ENCODE data around the gene CHRND.

Gene CHRND

DNA sequence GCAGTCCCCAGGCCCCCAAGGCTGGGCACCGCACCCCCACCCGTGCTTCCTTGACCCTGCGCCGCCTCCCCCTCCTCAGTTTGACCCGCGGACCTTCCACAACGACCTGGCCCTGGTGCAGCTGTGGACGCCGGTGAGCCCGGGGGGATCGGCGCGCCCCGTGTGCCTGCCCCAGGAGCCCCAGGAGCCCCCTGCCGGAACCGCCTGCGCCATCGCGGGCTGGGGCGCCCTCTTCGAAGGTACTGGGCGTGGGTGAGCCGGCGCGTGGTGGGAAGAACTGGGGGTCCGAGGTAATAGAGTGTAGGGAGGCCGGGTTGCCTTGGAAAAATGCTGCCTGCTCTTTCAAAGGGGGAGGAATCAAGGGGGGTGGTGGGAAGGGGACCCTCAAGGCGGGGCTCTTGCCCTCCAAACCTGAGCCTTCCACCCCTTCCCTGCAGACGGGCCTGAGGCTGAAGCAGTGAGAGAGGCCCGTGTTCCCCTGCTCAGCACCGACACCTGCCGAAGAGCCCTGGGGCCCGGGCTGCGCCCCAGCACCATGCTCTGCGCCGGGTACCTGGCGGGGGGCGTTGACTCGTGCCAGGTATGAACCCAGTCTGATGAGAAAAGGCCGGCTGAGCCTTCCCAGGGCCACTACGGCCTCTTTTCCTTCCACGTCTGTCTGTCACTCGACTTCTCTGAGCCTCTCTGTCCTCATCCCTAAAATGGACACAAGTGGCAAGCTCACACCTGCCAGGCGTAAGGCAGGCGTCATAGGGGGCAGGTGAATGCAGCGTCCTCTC, 3.1 kb upstream of the CHRND start:
- Histone ChIP-seq H3K79me2 (no peaks in the 10 kb centered on the region), H2AFZ (no peak overlapping the region), H3K27me3 (ENCODE audit: control insufficient read depth, insufficient read depth, low read length) (peaks cover 3% of the 10 kb centered on the region), H3K27ac (no peak overlapping the region), H3K4me3 (ENCODE audit: low read depth, low read length) (no peak overlapping the region), H3K9ac (no peak overlapping the region), H3K4me1 (no peaks in the 10 kb centered on the region), H3K4me2 (ENCODE audit: low read length) (no peak overlapping the region), H3K9me3 (ENCODE audit: control insufficient read depth, low read length) (no peaks in the 10 kb centered on the region), H3K36me3 (ENCODE audit: control insufficient read depth, insufficient read depth, low read length) (no peaks in the 10 kb centered on the region)
- no peak for TF ChIP-seq CTCF (IDR thresholded peaks at IDR 0.05)

DNA sequence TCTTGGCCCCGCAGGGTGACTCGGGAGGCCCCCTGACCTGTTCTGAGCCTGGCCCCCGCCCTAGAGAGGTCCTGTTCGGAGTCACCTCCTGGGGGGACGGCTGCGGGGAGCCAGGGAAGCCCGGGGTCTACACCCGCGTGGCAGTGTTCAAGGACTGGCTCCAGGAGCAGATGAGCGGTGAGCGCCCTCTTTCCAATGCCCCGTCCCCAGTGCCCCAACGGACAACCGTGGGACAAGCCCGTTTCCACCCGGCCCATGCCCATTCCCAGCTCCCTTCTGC, 2.6 kb upstream of the CHRND start:
- no peak for TF ChIP-seq CTCF (IDR thresholded peaks at IDR 0.05)
- Histone ChIP-seq H3K4me2 (ENCODE audit: low read length) (no peak overlapping the region), H3K27me3 (ENCODE audit: control insufficient read depth, insufficient read depth, low read length) (peaks cover 3% of the 10 kb centered on the region), H3K4me3 (ENCODE audit: low read depth, low read length) (no peak overlapping the region), H3K4me1 (no peaks in the 10 kb centered on the region), H3K9ac (no peak overlapping the region), H3K9me3 (ENCODE audit: control insufficient read depth, low read length) (no peaks in the 10 kb centered on the region), H3K27ac (no peak overlapping the region), H3K79me2 (no peaks in the 10 kb centered on the region), H3K36me3 (ENCODE audit: control insufficient read depth, insufficient read depth, low read length) (no peaks in the 10 kb centered on the region), H2AFZ (no peak overlapping the region)

- Histone ChIP-seq H2AFZ (peak overlapping the region; percentile 38), H3K4me2 (ENCODE audit: low read length) (peak overlapping the region; percentile 22), H3K9me3 (ENCODE audit: control insufficient read depth, low read length) (no peaks in the 10 kb centered on the region), H3K4me3 (ENCODE audit: low read depth, low read length) (no peak overlapping the region), H3K4me1 (no peaks in the 10 kb centered on the region), H3K27me3 (ENCODE audit: control insufficient read depth, insufficient read depth, low read length) (peaks cover 3% of the 10 kb centered on the region), H3K27ac (no peak overlapping the region), H3K9ac (no peak overlapping the region), H3K36me3 (ENCODE audit: control insufficient read depth, insufficient read depth, low read length) (no peaks in the 10 kb centered on the region), H3K79me2 (no peaks in the 10 kb centered on the region)
- no peak for TF ChIP-seq CTCF (IDR thresholded peaks at IDR 0.05)
Observed at GRCh38 chr2:232523682-232524597, 2.0 kb upstream of the CHRND start.

GRCh38 chr2:232524771-232525170, 1.2 kb upstream of the CHRND start:
- H3K4me3 ChIP-seq (ENCODE audit: low read depth, low read length), result no peak overlapping the region
- H2AFZ ChIP-seq, result no peak overlapping the region
- no peak for TF ChIP-seq CTCF (IDR thresholded peaks at IDR 0.05)
- H3K27ac ChIP-seq, result no peak overlapping the region
- no peaks in the 10 kb centered on the region for H3K79me2 ChIP-seq
- no peaks in the 10 kb centered on the region for H3K4me1 ChIP-seq
- H3K9ac ChIP-seq, result no peak overlapping the region
- no peak overlapping the region for H3K4me2 ChIP-seq (ENCODE audit: low read length)
- H3K27me3 ChIP-seq (ENCODE audit: control insufficient read depth, insufficient read depth, low read length), result peaks cover 3% of the 10 kb centered on the region
- no peaks in the 10 kb centered on the region for H3K36me3 ChIP-seq (ENCODE audit: control insufficient read depth, insufficient read depth, low read length)
- no peaks in the 10 kb centered on the region for H3K9me3 ChIP-seq (ENCODE audit: control insufficient read depth, low read length)

Measured in parathyroid adenoma (tissue), 2 donors.